A673 (cell line): ENCODE data around the gene RPS6KC1. TPM values are rescaled to one million over a fixed set of nuclear protein-coding genes. Genes with fewer than 3 reads are reported as not detected.

Source experiments
- BruUV-seq: library from RNA; stranded (reverse); fragments of 400-500 nt; replicated peaks from 2 replicates; lab custom pipeline; 2021; lab: Mats Ljungman, UMichigan
- CTCF ChIA-PET: fragments of 300-600 bp; sonication (Branson Sonifier 250); formaldehyde crosslinking; loops from one replicate; lab custom pipeline; 2022; ENCODE audit warnings: antibody characterized with exemption; lab: Charles Lee
- POLR2A ChIA-PET: fragments of 300-600 bp; sonication (Branson Sonifier 250); formaldehyde crosslinking; loops from one replicate; lab custom pipeline; 2022; ENCODE audit warnings: antibody characterized with exemption; ENCODE audit not compliant: low non-redundant PET; lab: Charles Lee
- DNase-seq: peaks from one replicate; pipeline ENCODE4 v3.0.0-alpha.2; 2015; ENCODE audit warnings: low spot score
- H3K27ac ChIP-seq: fragments of 200-600 bp; sonication (generic); 2 replicates; pipeline ENCODE4 v1.5.1; 2016; ENCODE audit warnings: mixed run types, low read depth, mild to moderate bottlenecking, mixed read lengths, antibody characterized with exemption, low read length; ENCODE audit not compliant: poor library complexity, severe bottlenecking
- H3K27me3 ChIP-seq: fragments of 200-600 bp; sonication (generic); replicated peaks from 2 replicates; pipeline ENCODE4 v1.6.1; 2017; ENCODE audit warnings: mixed run types, low read depth, mild to moderate bottlenecking, mixed read lengths, antibody characterized with exemption, low read length; ENCODE audit not compliant: insufficient read depth, poor library complexity
- H3K36me3 ChIP-seq: fragments of 200-600 bp; sonication (generic); 2 replicates; pipeline ENCODE4 v1.6.1; 2016; ENCODE audit warnings: mixed run types, mild to moderate bottlenecking, mixed read lengths, antibody characterized with exemption, low read length; ENCODE audit not compliant: insufficient read depth, poor library complexity, severe bottlenecking
- H3K4me1 ChIP-seq: fragments of 200-600 bp; sonication (generic); 2 replicates; pipeline ENCODE4 v1.6.1; 2017; ENCODE audit warnings: mixed run types, mild to moderate bottlenecking, mixed read lengths, antibody characterized with exemption, low read length; ENCODE audit not compliant: insufficient read depth, poor library complexity, severe bottlenecking
- H3K4me3 ChIP-seq: fragments of 200-600 bp; sonication (generic); 2 replicates; pipeline ENCODE4 v1.5.1; 2016; ENCODE audit warnings: low read depth, mixed run types, mild to moderate bottlenecking, mixed read lengths, low read length; ENCODE audit not compliant: poor library complexity, severe bottlenecking
- H3K9me3 ChIP-seq: fragments of 200-600 bp; sonication (generic); 2 replicates; pipeline ENCODE4 v1.6.1; 2016; ENCODE audit warnings: mixed run types, low read depth, mild to moderate bottlenecking, mixed read lengths, antibody characterized with exemption, low read length; ENCODE audit not compliant: poor library complexity, severe bottlenecking
- EZH2 ChIP-seq: fragments of 200-600 bp; sonication (generic); IDR thresholded peaks from 2 replicates; pipeline ENCODE4 v1.6.1; 2017; ENCODE audit warnings: borderline replicate concordance, low read depth, mild to moderate bottlenecking, mixed read lengths, antibody characterized with exemption, low read length; ENCODE audit not compliant: poor library complexity, severe bottlenecking
- intact Hi-C: fragments of 100-400 bp; cut with micrococcal nuclease; formaldehyde crosslinking; loops from one replicate; pipeline ENCODE4 v1.10.0; 2022; ENCODE audit not compliant: unreplicated experiment
- total RNA-seq: library from RNA; stranded (reverse); gene quantifications from 2 replicates; pipeline ENCODE4 v1.2.3, GENCODE V29; 2021
- TF ChIP-seq, protein P1 (sequence below): fragments of 300-800, 200-600 bp; sonication (generic); conservative IDR thresholded peaks from 2 replicates; pipeline ENCODE4 v1.5.1; 2017; ENCODE audit warnings: low read depth, mild to moderate bottlenecking, antibody characterized with exemption, low read length, moderate library complexity, mixed read lengths

Gene RPS6KC1
- total RNA-seq, 1 experiment from 2014 or later = 17.1 TPM

DNA sequence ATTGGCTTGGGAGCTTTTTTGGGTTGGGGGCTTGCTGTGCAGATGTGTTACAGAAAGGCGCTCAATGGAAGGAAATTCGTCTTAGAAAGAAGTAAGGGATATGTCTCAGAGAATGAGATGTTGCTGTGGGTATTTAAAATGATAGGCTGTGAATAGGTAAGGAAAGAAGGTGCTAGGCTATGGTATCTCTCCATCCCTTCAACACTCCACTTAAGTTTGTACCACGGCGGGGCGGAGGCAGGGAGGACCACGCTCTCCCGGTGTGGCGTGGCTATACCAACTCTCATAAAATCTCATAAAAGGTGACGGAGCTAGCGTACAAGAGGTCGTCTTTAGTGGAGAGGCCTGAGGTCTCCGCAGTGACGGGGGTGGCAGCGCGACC lies 305 bp upstream of the RPS6KC1 start:
- CTCF ChIA-PET = no interaction called here

DNA sequence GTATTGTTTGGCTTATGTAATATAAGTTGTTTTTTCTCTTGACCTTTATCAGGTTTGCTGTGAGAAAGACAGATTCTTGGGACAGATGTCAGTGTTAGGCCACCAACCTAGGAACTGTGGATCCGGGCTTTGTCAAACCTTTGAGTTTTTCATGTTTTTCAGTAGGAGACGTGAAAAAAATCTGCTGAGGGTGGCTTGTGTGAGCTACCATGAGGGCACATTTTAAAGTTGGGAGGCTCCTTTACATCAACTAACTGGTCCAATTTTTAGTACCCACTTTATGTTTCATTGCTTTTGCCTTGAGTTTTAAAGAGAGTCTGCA lies 801 bp downstream of the RPS6KC1 start:
- peaks cover 11% of the 10 kb centered on the region for H3K4me1 ChIP-seq
- intact Hi-C loops = no loop called here
- TF ChIP-seq EZH2 = no peak
- TF ChIP-seq, protein P1, sequence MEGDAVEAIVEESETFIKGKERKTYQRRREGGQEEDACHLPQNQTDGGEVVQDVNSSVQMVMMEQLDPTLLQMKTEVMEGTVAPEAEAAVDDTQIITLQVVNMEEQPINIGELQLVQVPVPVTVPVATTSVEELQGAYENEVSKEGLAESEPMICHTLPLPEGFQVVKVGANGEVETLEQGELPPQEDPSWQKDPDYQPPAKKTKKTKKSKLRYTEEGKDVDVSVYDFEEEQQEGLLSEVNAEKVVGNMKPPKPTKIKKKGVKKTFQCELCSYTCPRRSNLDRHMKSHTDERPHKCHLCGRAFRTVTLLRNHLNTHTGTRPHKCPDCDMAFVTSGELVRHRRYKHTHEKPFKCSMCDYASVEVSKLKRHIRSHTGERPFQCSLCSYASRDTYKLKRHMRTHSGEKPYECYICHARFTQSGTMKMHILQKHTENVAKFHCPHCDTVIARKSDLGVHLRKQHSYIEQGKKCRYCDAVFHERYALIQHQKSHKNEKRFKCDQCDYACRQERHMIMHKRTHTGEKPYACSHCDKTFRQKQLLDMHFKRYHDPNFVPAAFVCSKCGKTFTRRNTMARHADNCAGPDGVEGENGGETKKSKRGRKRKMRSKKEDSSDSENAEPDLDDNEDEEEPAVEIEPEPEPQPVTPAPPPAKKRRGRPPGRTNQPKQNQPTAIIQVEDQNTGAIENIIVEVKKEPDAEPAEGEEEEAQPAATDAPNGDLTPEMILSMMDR = no peak
- ChIA-PET POLR2A (interaction anchor here (0.6 kb wide), 1 partner anchor 31 kb away, joined by 3 read pairs; no protein-coding TSS in a partner anchor), CTCF (no interaction called here)
- H3K27ac ChIP-seq = no peak overlapping the region
- peak overlapping the region; percentile 81 for H3K4me3 ChIP-seq
- TSS peak; percentile 80 for BruUV-seq
- no peaks in the 10 kb centered on the region for H3K36me3 ChIP-seq
- no peaks in the 10 kb centered on the region for H3K9me3 ChIP-seq
- H3K27me3 ChIP-seq = no peaks in the 10 kb centered on the region
- no peak for DNase-seq

More for the DNA sequence above, 305 bp upstream of the RPS6KC1 start:
- no TSS peak for BruUV-seq
- H3K4me3 ChIP-seq = peak overlapping the region; percentile 81
- no peaks in the 10 kb centered on the region for H3K9me3 ChIP-seq
- no peaks in the 10 kb centered on the region for H3K27me3 ChIP-seq
- H3K4me1 ChIP-seq = peaks cover 11% of the 10 kb centered on the region
- no peak for DNase-seq
- intact Hi-C loops = no loop called here
- no peaks in the 10 kb centered on the region for H3K36me3 ChIP-seq
- TF ChIP-seq EZH2 = no peak
- TF ChIP-seq, protein P1 = no peak
- POLR2A ChIA-PET = interaction anchor here (0.5 kb wide), 1 partner anchor 93 kb away, joined by 3 read pairs; no protein-coding TSS in a partner anchor
- peak overlapping the region; percentile 51 for H3K27ac ChIP-seq

DNA sequence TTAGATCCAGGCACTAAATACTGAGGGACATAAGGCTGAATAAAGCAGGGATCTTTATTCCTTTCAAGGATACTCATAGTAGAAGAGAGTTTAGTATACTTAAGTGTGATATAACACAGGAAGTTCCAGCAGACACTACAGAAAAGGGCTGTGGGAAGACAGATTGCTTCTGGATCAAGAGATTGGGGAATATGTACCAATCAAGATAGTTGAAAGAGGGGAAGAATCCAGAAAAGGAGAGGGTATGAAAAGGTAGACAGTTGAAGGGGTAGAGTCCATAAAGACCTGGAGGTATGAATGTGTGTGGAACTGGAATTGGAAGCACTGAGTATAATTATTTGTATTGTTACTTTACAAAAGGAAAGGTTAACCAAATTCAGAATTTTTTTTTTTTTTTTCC lies 2.4 kb downstream of the RPS6KC1 start:
- H3K4me1 ChIP-seq = peaks cover 11% of the 10 kb centered on the region
- DNase-seq = no peak
- BruUV-seq = no TSS peak
- no peak overlapping the region for H3K27ac ChIP-seq
- CTCF ChIA-PET = no interaction called here
- H3K4me3 ChIP-seq = no peak overlapping the region
- POLR2A ChIA-PET = no interaction called here
- H3K9me3 ChIP-seq = no peaks in the 10 kb centered on the region
- no peak for TF ChIP-seq EZH2
- TF ChIP-seq, protein P1 = no peak
- no peaks in the 10 kb centered on the region for H3K27me3 ChIP-seq
- intact Hi-C loops = no loop called here
- no peaks in the 10 kb centered on the region for H3K36me3 ChIP-seq
